KMS-11 (cell line): ENCODE data around the gene TMEM147.

Experiments
- H2AFZ ChIP-seq: fragments of 200-600 bp; sonication (generic); 2 replicates; pipeline ENCODE4 v1.6.1; 2016; ENCODE audit warnings: antibody characterized with exemption, mixed run types, low read depth
- H3K27ac ChIP-seq: fragments of 200-600 bp; sonication (generic); 2 replicates; pipeline ENCODE4 v1.6.1; 2016; ENCODE audit warnings: mild to moderate bottlenecking, mixed run types
- H3K27me3 ChIP-seq: fragments of 200-600 bp; sonication (generic); 2 replicates; pipeline ENCODE4 v1.6.1; 2017; ENCODE audit warnings: mild to moderate bottlenecking, low read depth, mixed run types, moderate library complexity; ENCODE audit not compliant: insufficient read depth
- H3K36me3 ChIP-seq: fragments of 200-600 bp; sonication (generic); 2 replicates; pipeline ENCODE4 v1.6.1; 2017; ENCODE audit warnings: mild to moderate bottlenecking, mixed run types; ENCODE audit not compliant: insufficient read depth
- H3K4me1 ChIP-seq: fragments of 200-600 bp; sonication (generic); 2 replicates; pipeline ENCODE4 v1.6.1; 2016; ENCODE audit warnings: mild to moderate bottlenecking, low read depth, mixed run types; ENCODE audit not compliant: poor library complexity, severe bottlenecking
- H3K4me2 ChIP-seq: fragments of 200-600 bp; sonication (generic); 2 replicates; pipeline ENCODE4 v1.7.0; 2016; ENCODE audit warnings: mild to moderate bottlenecking, mixed run types
- H3K4me3 ChIP-seq: fragments of 200-600 bp; sonication (generic); IDR thresholded peaks from 2 replicates; pipeline ENCODE4 v1.6.1; 2017; ENCODE audit warnings: low read depth, low read length, mixed read lengths; ENCODE audit not compliant: insufficient read depth
- H3K79me2 ChIP-seq: fragments of 200-600 bp; sonication (generic); 2 replicates; pipeline ENCODE4 v1.6.1; 2016; ENCODE audit warnings: low read depth, mixed run types; ENCODE audit not compliant: insufficient read depth
- H3K9ac ChIP-seq: fragments of 200-600 bp; sonication (generic); 2 replicates; pipeline ENCODE4 v1.6.1; 2016; ENCODE audit warnings: mild to moderate bottlenecking, mixed run types
- H4K20me1 ChIP-seq: fragments of 200-600 bp; sonication (generic); 2 replicates; pipeline ENCODE4 v1.6.1; 2016; ENCODE audit warnings: mild to moderate bottlenecking, mixed run types; ENCODE audit not compliant: insufficient read depth
- CTCF ChIP-seq: fragments of 200-600 bp; sonication (generic); conservative IDR thresholded peaks from 2 replicates; pipeline ENCODE4 v1.6.1; 2017; ENCODE audit warnings: low read depth, mild to moderate bottlenecking, antibody characterized with exemption, low read length, moderate library complexity, mixed read lengths

TMEM147 gene

DNA sequence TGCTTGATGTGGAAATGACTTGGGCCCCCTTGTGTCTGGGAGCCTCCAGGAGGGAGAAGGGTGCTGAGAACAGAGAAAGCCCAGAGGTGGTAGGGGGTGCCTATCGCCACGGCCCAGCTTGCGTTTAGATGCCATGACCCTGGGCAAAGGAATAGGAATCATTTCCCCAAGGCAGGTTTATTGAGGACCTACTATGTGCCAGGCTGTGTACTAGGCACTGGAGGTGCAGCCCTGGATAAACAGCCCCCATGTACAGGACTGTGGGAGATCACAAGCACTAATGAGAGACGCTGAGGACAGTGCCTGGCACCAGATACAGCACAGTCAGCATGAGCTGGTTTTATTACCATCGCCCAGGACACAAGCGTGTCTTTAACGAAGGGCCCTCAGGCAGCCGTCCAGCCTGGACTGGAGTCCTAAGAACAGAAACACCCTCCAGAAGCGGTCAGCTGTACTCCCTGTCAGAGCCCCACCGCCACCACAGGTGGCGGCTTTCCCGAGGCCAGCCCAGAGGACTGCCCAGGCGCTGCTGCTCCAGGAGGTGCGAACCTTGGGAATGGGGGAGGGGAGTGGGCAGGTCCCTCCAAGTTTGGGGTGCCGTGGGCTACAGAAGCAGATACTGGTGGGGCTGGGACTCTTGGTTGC, 4.6 kb downstream of the TMEM147 start:
- no peak overlapping the region for H2AFZ ChIP-seq
- peaks cover 9% of the 10 kb centered on the region for H3K4me1 ChIP-seq
- TF ChIP-seq CTCF = no peak
- peaks cover 14% of the 10 kb centered on the region; the same call in 1 of the 2 replicates for H3K27me3 ChIP-seq
- H3K9ac ChIP-seq = no peak overlapping the region
- no peaks in the 10 kb centered on the region for H3K36me3 ChIP-seq
- H3K79me2 ChIP-seq = no peaks in the 10 kb centered on the region
- no peak overlapping the region for H3K27ac ChIP-seq
- no peak overlapping the region for H3K4me3 ChIP-seq
- H4K20me1 ChIP-seq = no peaks in the 10 kb centered on the region
- H3K4me2 ChIP-seq = no peak overlapping the region

- no peaks in the 10 kb centered on the region for H3K79me2 ChIP-seq
- peaks cover 8% of the 10 kb centered on the region for H3K4me1 ChIP-seq
These were observed 5.8 kb downstream of the TMEM147 start for GRCh38 chr19:35551091-35551810.

GRCh38 chr19:35552534-35553384, 7.3 kb downstream of the TMEM147 start:
- H3K4me3 ChIP-seq = no peak overlapping the region
- H3K27me3 ChIP-seq = peaks cover 17% of the 10 kb centered on the region; the same call in 1 of the 2 replicates
- no peaks in the 10 kb centered on the region for H4K20me1 ChIP-seq
- TF ChIP-seq CTCF = no peak
- H2AFZ ChIP-seq = no peak overlapping the region
- no peaks in the 10 kb centered on the region for H3K36me3 ChIP-seq
- H3K27ac ChIP-seq = no peak overlapping the region
- H3K4me2 ChIP-seq = no peak overlapping the region
- no peaks in the 10 kb centered on the region for H3K4me1 ChIP-seq
- H3K9ac ChIP-seq = no peak overlapping the region
- no peaks in the 10 kb centered on the region for H3K79me2 ChIP-seq

More at GRCh38 chr19:35551091-35551810, 5.8 kb downstream of the TMEM147 start:
- Histone ChIP-seq H3K27me3 (peaks cover 17% of the 10 kb centered on the region; the same call in 1 of the 2 replicates), H3K36me3 (no peaks in the 10 kb centered on the region), H3K4me2 (no peak overlapping the region), H3K27ac (no peak overlapping the region), H4K20me1 (no peaks in the 10 kb centered on the region), H3K9ac (no peak overlapping the region), H2AFZ (no peak overlapping the region), H3K4me3 (no peak overlapping the region)
- TF ChIP-seq CTCF = no peak

DNA sequence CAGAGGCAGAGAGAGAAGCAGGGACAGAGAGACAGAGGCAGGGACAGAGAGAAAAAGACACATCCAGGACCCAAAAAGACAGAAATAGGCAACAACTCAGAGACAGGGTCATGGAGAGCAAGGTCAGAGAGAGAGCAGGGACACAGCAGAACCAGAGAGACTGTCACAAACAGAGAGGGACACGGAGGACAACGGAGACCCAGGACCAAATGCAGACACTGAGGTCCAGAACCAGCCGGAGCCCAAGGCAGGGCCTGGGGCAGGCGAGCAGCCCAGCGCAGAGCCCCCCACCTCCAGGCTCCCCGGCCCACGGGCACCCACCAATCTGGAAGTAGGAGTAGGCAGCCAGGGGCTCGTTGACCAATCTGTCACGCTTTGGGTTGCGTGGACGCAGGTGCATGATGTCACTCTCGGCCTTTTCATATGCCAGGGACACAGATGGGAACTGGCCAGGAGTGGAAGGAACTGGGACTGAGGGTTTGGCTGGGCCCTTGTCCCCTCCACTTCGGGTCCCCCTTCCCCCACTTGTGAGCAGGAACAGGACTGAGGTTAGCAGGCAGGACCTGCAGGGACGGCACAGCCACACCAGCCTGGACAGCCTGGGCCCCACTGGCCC, 8.1 kb downstream of the TMEM147 start:
- H3K36me3 ChIP-seq = no peaks in the 10 kb centered on the region
- H3K4me1 ChIP-seq = no peaks in the 10 kb centered on the region
- no peaks in the 10 kb centered on the region for H3K79me2 ChIP-seq
- no peak overlapping the region for H2AFZ ChIP-seq
- no peak for TF ChIP-seq CTCF
- no peak overlapping the region for H3K27ac ChIP-seq
- no peak overlapping the region for H3K4me2 ChIP-seq
- no peak overlapping the region for H3K4me3 ChIP-seq
- H3K9ac ChIP-seq = no peak overlapping the region
- no peaks in the 10 kb centered on the region for H4K20me1 ChIP-seq
- peaks cover 17% of the 10 kb centered on the region; the same call in 1 of the 2 replicates for H3K27me3 ChIP-seq
